ENCODE data around the gene UBXN11.
"Not testable (repeated sequence)": the region's sequence is repeated elsewhere in the genome, so short reads cannot be mapped to it uniquely, and the experiment has no call there.

UBXN11 gene

GRCh38 chr1:26337206-26337535, 30.7 kb upstream of the UBXN11 start:
- FAIRE-seq = no peak
- no peak for DNase-seq (ENCODE audit: low spot score)

- DNase-seq (ENCODE audit: low spot score) (no peak), FAIRE-seq (no peak)
Measured at GRCh38 chr1:26336477-26337205, 30.2 kb upstream of the UBXN11 start.

GRCh38 chr1:26335774-26336476, 29.5 kb upstream of the UBXN11 start:
- FAIRE-seq = no peak
- DNase-seq (ENCODE audit: low spot score) = no peak

GRCh38 chr1:26333312-26333711, 26.9 kb upstream of the UBXN11 start:
- not testable (repeated sequence) for DNase-seq (ENCODE audit: low spot score); FAIRE-seq

GRCh38 chr1:26330276-26330675, 23.8 kb upstream of the UBXN11 start:
- FAIRE-seq (no peak), DNase-seq (ENCODE audit: low spot score) (no peak)

- FAIRE-seq = not testable (repeated sequence)
Measured at GRCh38 chr1:26329380-26329779, 22.9 kb upstream of the UBXN11 start.

GRCh38 chr1:26328597-26328996, 22.2 kb upstream of the UBXN11 start:
- no peak for FAIRE-seq
- no peak for DNase-seq (ENCODE audit: low spot score)

More at GRCh38 chr1:26329380-26329779, 22.9 kb upstream of the UBXN11 start:
- DNase-seq (ENCODE audit: low spot score) = not testable (repeated sequence)

- DNase-seq (ENCODE audit: low spot score) (no peak), FAIRE-seq (no peak)
Measured at GRCh38 chr1:26327956-26328362, 21.5 kb upstream of the UBXN11 start.

GRCh38 chr1:26324550-26324949, 18.1 kb upstream of the UBXN11 start:
- FAIRE-seq = no peak

GRCh38 chr1:26323382-26323781, 16.9 kb upstream of the UBXN11 start:
- DNase-seq (ENCODE audit: low spot score) (no peak), FAIRE-seq (no peak)

More at GRCh38 chr1:26324550-26324949, 18.1 kb upstream of the UBXN11 start:
- no peak for DNase-seq (ENCODE audit: low spot score)

- FAIRE-seq = no peak
- DNase-seq (ENCODE audit: low spot score) = no peak
Measured at GRCh38 chr1:26322042-26322331, 15.6 kb upstream of the UBXN11 start.

- DNase-seq (ENCODE audit: low spot score) (peak; percentile 64), FAIRE-seq (peak; percentile 60)
Measured at GRCh38 chr1:26321315-26322041, 15.0 kb upstream of the UBXN11 start.

GRCh38 chr1:26320896-26321295, 14.5 kb upstream of the UBXN11 start:
- FAIRE-seq (no peak), DNase-seq (ENCODE audit: low spot score) (no peak)

- FAIRE-seq (no peak), DNase-seq (ENCODE audit: low spot score) (no peak)
Measured at GRCh38 chr1:26318338-26319064, 12.1 kb upstream of the UBXN11 start.

- no peak for FAIRE-seq
- DNase-seq (ENCODE audit: low spot score) = no peak
Measured at GRCh38 chr1:26317612-26318337, 11.3 kb upstream of the UBXN11 start, which contains the start of gene CD52. CD52 (plus strand) TSS chr1:26317958; CDS start chr1:26318018, 60 bp downstream.

- DNase-seq (ENCODE audit: low spot score) (no peak), FAIRE-seq (no peak)
Measured at GRCh38 chr1:26317146-26317545, 10.7 kb upstream of the UBXN11 start.

GRCh38 chr1:26315874-26316850, 9.7 kb upstream of the UBXN11 start:
- FAIRE-seq = no peak
- DNase-seq (ENCODE audit: low spot score) = no peak

GRCh38 chr1:26314501-26314900, 8.1 kb upstream of the UBXN11 start:
- DNase-seq (ENCODE audit: low spot score) = no peak
- no peak for FAIRE-seq

GRCh38 chr1:26307966-26308899, 1.8 kb upstream of the UBXN11 start:
- DNase-seq (ENCODE audit: low spot score); FAIRE-seq: not testable (repeated sequence)

Measured in RCC 7860 (cell line).